ENCODE measurements around the gene ZSCAN30.

The ZSCAN30 gene

GRCh38 chr18:35290094-35290735 lies at the start of gene ZSCAN30:
ZSCAN30 (minus strand) TSS chr18:35290229; CDS start chr18:35264352, 25,877 bp downstream.
- peak; percentile 87 to 92 for DNase-seq (ENCODE audit: extremely low read depth in 1 of 2, low read depth in 1 of 2)

GRCh38 chr18:35337286-35337685 lies 47.3 kb upstream of the ZSCAN30 start:
- DNase-seq (ENCODE audit: extremely low read depth in 1 of 2, low read depth in 1 of 2): no peak

GRCh38 chr18:35335866-35336265 lies 45.8 kb upstream of the ZSCAN30 start:
- no peak for DNase-seq (ENCODE audit: extremely low read depth in 1 of 2, low read depth in 1 of 2)

- DNase-seq (ENCODE audit: extremely low read depth in 1 of 2, low read depth in 1 of 2): no peak
Observed at GRCh38 chr18:35334821-35335220, 44.8 kb upstream of the ZSCAN30 start.

GRCh38 chr18:35334212-35334611 lies 44.2 kb upstream of the ZSCAN30 start:
- no peak for DNase-seq (ENCODE audit: extremely low read depth in 1 of 2, low read depth in 1 of 2)

GRCh38 chr18:35331367-35332087 lies 41.5 kb upstream of the ZSCAN30 start:
- no peak for DNase-seq (ENCODE audit: extremely low read depth in 1 of 2, low read depth in 1 of 2)

- no peak for DNase-seq (ENCODE audit: extremely low read depth in 1 of 2, low read depth in 1 of 2)
Observed at GRCh38 chr18:35328868-35329267, 38.8 kb upstream of the ZSCAN30 start.

- DNase-seq (ENCODE audit: extremely low read depth in 1 of 2, low read depth in 1 of 2): no peak
Observed at GRCh38 chr18:35326695-35327387, 36.8 kb upstream of the ZSCAN30 start.

- no peak for DNase-seq (ENCODE audit: extremely low read depth in 1 of 2, low read depth in 1 of 2)
Observed at GRCh38 chr18:35324926-35325655, 35.1 kb upstream of the ZSCAN30 start.

GRCh38 chr18:35322486-35323458 lies 32.7 kb upstream of the ZSCAN30 start:
- no peak for DNase-seq (ENCODE audit: extremely low read depth in 1 of 2, low read depth in 1 of 2)

- DNase-seq (ENCODE audit: extremely low read depth in 1 of 2, low read depth in 1 of 2): no peak
Observed at GRCh38 chr18:35311496-35311895, 21.5 kb upstream of the ZSCAN30 start.

GRCh38 chr18:35306588-35307250 lies 16.7 kb upstream of the ZSCAN30 start:
- no peak for DNase-seq (ENCODE audit: extremely low read depth in 1 of 2, low read depth in 1 of 2)

- no peak for DNase-seq (ENCODE audit: extremely low read depth in 1 of 2, low read depth in 1 of 2)
Observed at GRCh38 chr18:35303610-35304009, 13.6 kb upstream of the ZSCAN30 start.

GRCh38 chr18:35296060-35296459 lies 6.0 kb upstream of the ZSCAN30 start:
- no peak for DNase-seq (ENCODE audit: extremely low read depth in 1 of 2, low read depth in 1 of 2)

GRCh38 chr18:35291166-35291565 lies 1.1 kb upstream of the ZSCAN30 start:
- DNase-seq (ENCODE audit: extremely low read depth in 1 of 2, low read depth in 1 of 2): no peak

- no peak for DNase-seq (ENCODE audit: extremely low read depth in 1 of 2, low read depth in 1 of 2)
Observed at GRCh38 chr18:35289727-35290093, 319 bp downstream of the ZSCAN30 start.

GRCh38 chr18:35289293-35289692 lies 736 bp downstream of the ZSCAN30 start:
- DNase-seq (ENCODE audit: extremely low read depth in 1 of 2, low read depth in 1 of 2): no peak

GRCh38 chr18:35284841-35285240 lies 5.2 kb downstream of the ZSCAN30 start:
- DNase-seq (ENCODE audit: extremely low read depth in 1 of 2, low read depth in 1 of 2): no peak

GRCh38 chr18:35283923-35284794 lies 5.9 kb downstream of the ZSCAN30 start:
- DNase-seq (ENCODE audit: extremely low read depth in 1 of 2, low read depth in 1 of 2): no peak

Measured in stimulated activated CD8-positive, alpha-beta memory T cell treated with anti-CD3 and anti-CD28 coated beads, Interleukin-7, amount 100 ng/mL, for 48 hours (primary cell).